Right cardiac atrium (tissue), 5 donors: ENCODE results near the gene SPATA33. TPM values are rescaled to one million over a fixed set of nuclear protein-coding genes. Genes with fewer than 3 reads are reported as not detected.

Experiments
- ATAC-seq, 2 donors: fragments of 200-7000 bp; cut with Tn5 transposase; one replicate each; pipeline versions ENCODE4 v1.8.0 to v1.9.1; 2020; ENCODE audit warnings: moderate library complexity in 2 of 2, mild to moderate bottlenecking in 1 of 2
- DNase-seq, 3 donors: peaks; one replicate each; pipeline ENCODE4 v3.0.0-alpha.2; 2020
- H3K27ac ChIP-seq: one replicate; pipeline ENCODE4 v1.5.1; 2013; ENCODE audit warnings: mild to moderate bottlenecking, low read length, control low read depth, moderate library complexity
- H3K27me3 ChIP-seq: one replicate; pipeline ENCODE4 v1.6.1; 2013; ENCODE audit not compliant: control insufficient read depth, insufficient read depth
- H3K4me1 ChIP-seq: one replicate; pipeline ENCODE4 v1.6.1; 2013; ENCODE audit warnings: low read length; ENCODE audit not compliant: control insufficient read depth, insufficient read depth
- H3K4me3 ChIP-seq: one replicate; pipeline ENCODE4 v1.5.1; 2013; ENCODE audit warnings: low read length, control low read depth
- H3K9me3 ChIP-seq: one replicate; pipeline ENCODE4 v1.6.1; 2013; ENCODE audit warnings: low read length; ENCODE audit not compliant: control insufficient read depth
- WGBS: extraction: QIAGEN DNeasy Blood & Tissue Kit; methylation state at CpG from one replicate; pipeline ENCODE4 v1.1.7; 2013; 5-methylcytosine and 5-hydroxymethylcytosine counted together
- intact Hi-C, 4 donors: fragments of 100-400 bp; cut with DNase I; formaldehyde crosslinking; loops; one replicate each; pipeline versions ENCODE4 v1.11.0 to v1.14.0; 2022 to 2023
- long read RNA-seq, 4 donors: library from polyadenylated mRNA; unstranded; transcript quantifications; one replicate each; pipeline ENCODE4 v2.0.0, GENCODE V29; 2020 to 2021
- polyA plus RNA-seq: library from polyadenylated mRNA; stranded (reverse); fragments of 200-250 nt; gene quantifications from one replicate; pipeline ENCODE4 v1.2.3, GENCODE V29; 2013
- total RNA-seq, 4 donors: library from RNA; stranded (reverse); fragmentation: NEBNext Ultra II Directional; extraction: Animal tissue kit (Norgen Biotek cat#: 25700); gene quantifications; one replicate each; pipeline ENCODE4 v1.2.1, GENCODE V29; 2021
- donor health status: healthy with polysubstance abuse.
- donor health status: DM: no; HTN: yes; CAD: no.
- donor health status: DM: no; HTN: no; CAD: no.
- donor health status: DM: no; HTN: yes; CAD: no; lungs with severe emphysema.
- donor health status: DM: yes; HTN: yes; CAD: no.

Gene SPATA33
- total RNA-seq, result 1 to 10 TPM; 1.4 to 5.3 (median 3.3) TPM
- polyA plus RNA-seq, result 2.4 TPM
- long read RNA-seq, donor 1, partial matches to known transcripts, result 0 of 4 reads
- long read RNA-seq, donor 1, other reads (novel, unspliced or antisense), result 0 of 4 reads
- long read RNA-seq, donor 2, partial matches to known transcripts, result 0 of 3 reads
- long read RNA-seq, donor 2, other reads (novel, unspliced or antisense), result 2 of 3 reads
- long read RNA-seq, donor 3, partial matches to known transcripts, result 0 of 3 reads
- long read RNA-seq, donor 3, other reads (novel, unspliced or antisense), result 1 of 3 reads
- long read RNA-seq, donor 4, result 0 reads

DNA sequence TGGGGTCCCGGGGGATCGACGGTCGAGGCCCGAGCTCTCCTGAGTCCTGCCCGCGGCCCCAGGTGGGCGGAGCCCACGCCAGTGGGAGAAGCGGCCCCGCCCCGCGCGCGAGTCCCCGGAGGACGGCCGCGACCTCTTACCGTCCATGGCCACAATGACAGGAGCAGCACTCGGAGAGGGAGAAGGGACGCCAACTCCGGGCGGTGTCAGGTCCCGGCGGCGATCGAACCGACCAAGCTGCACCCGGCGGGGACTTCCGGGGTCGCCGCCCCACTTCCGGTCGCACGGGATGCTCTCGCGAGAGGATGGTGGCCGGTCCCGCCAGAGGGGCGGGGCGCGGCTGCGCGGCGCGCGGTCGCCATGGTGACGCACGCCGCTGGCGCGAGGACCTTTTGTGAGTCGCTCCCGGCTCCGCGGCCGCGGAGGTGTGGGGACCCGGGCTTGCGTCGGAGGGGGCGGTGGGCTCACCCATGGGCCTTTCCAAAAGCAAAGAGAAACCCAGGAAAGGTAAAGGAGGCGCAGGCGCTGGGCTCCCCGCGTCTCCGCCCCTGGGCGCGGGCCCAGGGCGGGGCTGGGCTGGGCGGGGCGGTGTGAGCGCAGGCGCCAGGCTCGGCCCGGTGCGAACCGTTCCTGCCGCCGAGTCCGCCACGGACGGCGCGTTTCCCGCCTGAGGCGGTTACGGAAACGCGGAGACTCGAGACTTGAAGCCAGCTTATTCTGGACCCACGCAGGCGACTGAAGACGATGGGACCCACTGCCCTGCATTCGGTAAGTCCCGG is at the start of gene SPATA33, which contains the start of gene CHMP1A:
Gene SPATA33, plus strand, starts transcription at position 395 of the 779 bp plus-strand sequence. Its CDS starts 76 bp downstream, at position 471.
Gene CHMP1A, minus strand, starts transcription at position 267 of the 779 bp plus-strand sequence. Its CDS starts 120 bp downstream, at position 147.
- under 1% methylated on average over 99 of the region's 99 CpGs for WGBS
- DNase-seq (peak; percentile 92 to 97 (median 96)), ATAC-seq (peak; percentile 97)
- H3K27me3 ChIP-seq, result no peaks in the 10 kb centered on the region
- peaks cover 9% of the 10 kb centered on the region for H3K4me1 ChIP-seq
- H3K27ac ChIP-seq, result peak within 1 kb of the TSS; percentile 82
- H3K4me3 ChIP-seq, result peak within 1 kb of the TSS; percentile 90
- H3K9me3 ChIP-seq, result no peaks in the 10 kb centered on the region
- intact Hi-C loops, result no loop called here

DNA sequence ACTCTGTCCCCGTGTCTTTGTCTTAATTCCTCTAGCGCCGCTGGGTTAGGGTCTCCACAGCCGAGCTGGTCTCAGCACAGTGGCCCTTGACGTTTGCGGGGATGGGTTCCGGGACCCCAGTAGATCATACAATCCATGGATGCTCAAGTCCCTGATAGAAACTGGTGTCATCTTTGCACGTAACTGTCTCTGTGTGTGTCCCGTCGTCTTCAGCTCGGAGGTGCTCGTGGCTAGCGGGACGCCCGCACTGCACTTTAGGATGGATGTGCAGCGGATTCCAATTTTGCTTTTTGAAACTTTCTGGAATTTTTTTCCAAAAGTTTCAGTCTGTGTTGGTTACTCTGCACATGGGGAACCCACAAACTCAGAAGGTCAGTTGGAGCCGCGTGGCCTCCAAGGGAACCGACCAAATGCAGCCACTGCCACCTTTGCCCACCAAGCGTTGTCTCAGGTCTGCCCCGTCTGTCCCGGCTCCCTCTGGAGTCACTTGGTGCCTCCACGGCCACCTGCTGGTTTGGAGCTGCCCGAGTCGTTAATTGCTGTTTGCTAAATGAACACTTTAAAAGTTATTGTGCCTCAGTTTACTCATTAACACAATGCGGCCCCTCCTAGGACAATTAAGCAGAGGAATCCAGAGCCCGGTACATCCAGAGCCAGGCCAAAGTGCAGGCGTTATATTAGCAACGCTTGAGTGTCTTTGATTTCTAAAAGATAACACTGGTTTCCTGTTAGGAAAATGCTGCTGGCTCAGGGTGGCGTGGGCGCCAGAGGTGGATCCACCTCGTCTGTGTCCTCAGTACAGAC is 49.5 kb upstream of the SPATA33 start:
- ATAC-seq, result no peak
- H3K27me3 ChIP-seq, result no peaks in the 10 kb centered on the region

DNA sequence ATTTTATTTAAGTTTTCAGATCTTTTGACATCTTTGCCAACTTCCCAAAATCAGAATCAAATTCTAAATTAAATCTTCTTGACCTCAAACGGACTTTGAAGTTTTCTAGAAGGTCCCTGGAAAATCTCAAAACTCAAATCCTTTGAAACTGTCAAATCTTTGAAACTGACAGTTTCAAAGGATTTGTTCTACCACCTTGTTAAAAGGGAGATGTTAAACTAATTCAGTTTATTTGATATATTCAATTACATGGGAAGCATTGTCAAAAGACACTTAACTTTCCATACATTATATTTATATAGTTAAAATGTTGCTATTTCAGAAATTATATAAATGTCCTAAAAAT is 47.6 kb upstream of the SPATA33 start:
- intact Hi-C loops, result no loop called here
- no peaks in the 10 kb centered on the region for H3K27me3 ChIP-seq

More for the DNA sequence above, 49.5 kb upstream of the SPATA33 start:
- H3K4me3 ChIP-seq, result no peak overlapping the region
- no peaks in the 10 kb centered on the region for H3K9me3 ChIP-seq
- DNase-seq, result no peak
- no peaks in the 10 kb centered on the region for H3K4me1 ChIP-seq
- no peak overlapping the region for H3K27ac ChIP-seq
- 73% methylated on average over 32 of the region's 32 CpGs for WGBS
- intact Hi-C loops, result no loop called here

DNA sequence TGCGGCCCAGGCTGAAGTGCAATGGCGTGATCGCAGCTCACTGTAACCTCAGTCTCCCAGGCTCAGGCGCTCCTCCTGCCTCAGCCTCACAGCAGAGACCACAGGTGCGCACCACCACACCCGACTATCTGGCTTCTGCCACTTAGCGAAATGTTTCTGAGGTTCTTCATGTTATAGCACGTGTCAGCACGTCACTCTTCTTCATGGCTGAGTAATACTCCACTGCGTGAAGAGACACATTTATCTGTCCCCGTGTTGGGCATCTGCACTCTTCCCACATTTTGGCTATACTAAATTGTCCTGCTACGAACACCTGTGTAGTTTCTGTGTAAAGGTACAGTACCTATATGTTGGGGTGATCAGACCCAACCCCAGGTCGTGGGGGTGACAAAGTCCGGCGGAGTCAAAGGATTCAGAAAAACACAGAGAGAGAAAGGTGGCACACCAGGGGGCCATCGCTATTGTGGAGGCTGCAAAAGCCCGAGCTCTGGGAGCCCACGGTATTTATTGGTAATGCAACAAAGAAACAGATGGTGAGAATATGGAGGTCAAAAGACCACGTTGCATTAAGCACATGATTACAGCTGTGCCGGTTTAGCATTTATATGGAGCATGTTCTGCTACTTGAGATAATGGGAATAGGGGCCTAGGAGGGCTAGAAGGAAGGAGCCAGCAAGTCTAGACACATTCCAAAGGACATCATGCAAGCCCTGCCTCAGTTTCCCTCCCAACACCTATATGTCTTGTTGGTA is 45.0 kb upstream of the SPATA33 start:
- DNase-seq, result no peak
- no peaks in the 10 kb centered on the region for H3K9me3 ChIP-seq
- no peak for ATAC-seq
- no peak overlapping the region for H3K4me3 ChIP-seq
- WGBS, result 87% methylated on average over 20 of the region's 20 CpGs
- H3K27me3 ChIP-seq, result no peaks in the 10 kb centered on the region
- intact Hi-C loops, result no loop called here
- H3K4me1 ChIP-seq, result no peaks in the 10 kb centered on the region
- no peak overlapping the region for H3K27ac ChIP-seq

More for the DNA sequence above, 47.6 kb upstream of the SPATA33 start:
- Histone ChIP-seq H3K4me1 (no peaks in the 10 kb centered on the region), H3K27ac (no peak overlapping the region), H3K9me3 (no peaks in the 10 kb centered on the region), H3K4me3 (no peak overlapping the region)
- 68% methylated on average over 1 of the region's 1 CpG for WGBS
- DNase-seq (no peak), ATAC-seq (no peak)

DNA sequence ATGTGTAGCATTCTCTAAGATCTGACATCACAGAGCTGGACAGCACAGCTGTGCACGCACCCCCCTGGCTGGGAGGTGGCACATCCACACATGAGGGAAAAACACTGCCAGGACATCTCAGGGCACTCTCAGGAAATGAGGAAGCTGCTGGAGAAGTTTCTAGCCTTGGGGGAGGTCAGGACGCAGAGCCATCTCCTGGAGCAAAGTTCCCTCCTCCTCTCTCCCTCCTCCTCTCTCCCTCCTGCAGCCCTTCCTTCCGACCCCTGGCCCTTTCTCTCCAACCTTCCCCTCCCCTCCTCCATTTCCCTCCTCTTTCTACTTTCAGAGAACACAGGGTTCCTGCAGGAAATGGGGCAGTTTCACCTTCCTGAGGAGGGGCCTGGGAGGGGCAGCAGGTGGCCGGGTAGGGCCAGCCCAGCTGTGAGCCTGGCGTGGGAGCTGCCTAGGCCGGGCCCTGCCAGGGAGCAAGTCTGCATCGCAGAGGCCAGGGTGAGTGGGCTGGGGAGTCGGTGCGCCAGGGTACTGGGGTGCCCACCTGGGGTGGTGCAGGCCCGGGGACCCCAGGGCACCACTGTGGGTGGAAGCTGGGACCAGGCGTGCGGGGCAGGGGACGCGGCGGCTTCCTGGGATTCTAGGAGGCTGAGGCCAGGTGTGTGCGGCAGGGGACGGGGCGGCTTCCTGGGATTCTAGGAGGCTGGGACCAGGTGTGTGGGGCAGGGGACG is 44.2 kb upstream of the SPATA33 start, which contains the start of gene DPEP1:
Gene DPEP1, plus strand, starts transcription at position 412 of the 723 bp plus-strand sequence. CDS start 16,769 bp downstream, outside the sequence.
- Histone ChIP-seq H3K4me3 (no peak within 1 kb of the TSS), H3K4me1 (no peaks in the 10 kb centered on the region), H3K27me3 (no peaks in the 10 kb centered on the region), H3K27ac (no peak within 1 kb of the TSS), H3K9me3 (no peaks in the 10 kb centered on the region)
- DNase-seq (no peak), ATAC-seq (peak in 1 of 2 donors; percentile 31)
- WGBS, result 63% methylated on average over 19 of the region's 19 CpGs
- intact Hi-C loops, result no loop called here

DNA sequence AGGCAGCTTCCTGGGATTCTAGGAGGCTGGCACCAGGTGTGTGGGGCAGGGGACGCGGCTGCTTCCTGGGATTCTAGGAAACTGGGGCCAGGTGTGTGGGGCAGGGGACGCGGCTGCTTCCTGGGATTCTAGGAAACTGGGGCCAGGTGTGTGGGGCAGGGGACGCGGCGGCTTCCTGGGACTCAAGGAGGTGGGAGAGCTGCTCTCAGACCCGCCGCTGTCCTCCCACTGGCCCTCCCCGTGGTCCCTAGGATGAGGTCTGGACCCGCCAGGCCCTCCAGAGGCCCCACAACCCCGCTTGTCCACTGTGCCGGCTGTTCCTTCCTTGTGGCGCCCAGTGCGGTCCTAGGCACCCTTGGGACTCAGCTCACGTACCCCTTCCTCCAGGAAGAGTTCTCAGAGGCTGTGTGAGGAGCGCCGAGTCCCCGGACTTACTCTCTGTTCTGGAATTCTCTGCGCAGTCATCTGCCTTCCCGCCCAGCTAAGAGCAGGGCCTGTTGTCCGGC is 43.6 kb upstream of the SPATA33 start:
- no peak for ATAC-seq
- no peaks in the 10 kb centered on the region for H3K27me3 ChIP-seq
- H3K9me3 ChIP-seq, result no peaks in the 10 kb centered on the region
- intact Hi-C loops, result no loop called here
- no peak for DNase-seq
- 85% methylated on average over 22 of the region's 22 CpGs for WGBS
- no peak overlapping the region for H3K27ac ChIP-seq
- H3K4me3 ChIP-seq, result no peak overlapping the region
- no peaks in the 10 kb centered on the region for H3K4me1 ChIP-seq

DNA sequence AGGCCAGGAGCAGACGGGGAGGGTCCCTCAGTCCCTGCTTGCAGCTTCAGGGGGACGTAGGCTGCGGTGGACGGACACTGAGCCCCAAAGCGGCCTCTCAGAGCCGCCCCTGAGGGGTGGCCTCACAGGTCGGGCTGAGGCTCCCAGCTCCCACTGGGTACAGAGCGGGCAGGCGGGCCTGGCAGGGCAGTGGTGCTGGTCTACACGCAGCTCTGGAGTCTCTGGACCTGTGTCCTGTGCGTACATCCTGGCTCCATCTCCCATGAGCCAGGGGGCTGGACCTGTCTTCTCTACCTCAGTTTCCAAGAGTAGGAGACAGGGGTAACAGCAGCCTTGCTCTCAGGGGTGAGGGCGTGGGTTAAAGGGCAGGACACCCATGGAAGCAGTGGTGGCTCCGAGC is 42.5 kb upstream of the SPATA33 start:
- Histone ChIP-seq H3K27me3 (no peaks in the 10 kb centered on the region), H3K27ac (no peak overlapping the region), H3K4me3 (no peak overlapping the region), H3K4me1 (no peaks in the 10 kb centered on the region), H3K9me3 (no peaks in the 10 kb centered on the region)
- intact Hi-C loops, result no loop called here
- DNase-seq (no peak), ATAC-seq (no peak)
- 80% methylated on average over 13 of the region's 13 CpGs for WGBS

DNA sequence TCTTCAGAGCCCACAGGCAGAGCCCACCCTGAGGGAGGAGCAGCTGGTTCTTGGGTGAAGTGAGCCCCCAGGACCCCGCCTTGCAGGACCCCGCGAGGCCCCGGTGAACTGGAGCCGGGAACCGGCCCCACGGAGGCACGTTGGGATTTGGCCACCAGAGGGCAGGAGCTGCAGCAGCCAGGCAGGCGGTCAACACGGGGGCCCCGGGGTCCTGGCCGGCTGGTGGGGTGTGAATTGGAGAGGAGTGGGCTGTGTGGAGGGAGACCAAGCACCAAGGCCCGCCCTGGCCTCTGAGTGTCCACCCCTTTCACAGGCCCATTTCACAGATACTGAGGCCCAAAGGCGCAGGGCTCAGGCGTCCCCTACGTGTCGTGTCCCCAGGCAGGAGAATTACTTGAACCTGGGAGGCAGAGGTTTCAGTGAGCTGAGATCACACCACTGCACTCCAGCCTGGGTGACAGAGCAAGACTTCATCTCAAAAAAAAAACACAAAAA is 42.0 kb upstream of the SPATA33 start:
- DNase-seq (no peak), ATAC-seq (no peak)
- 24% methylated on average over 17 of the region's 17 CpGs for WGBS
- Histone ChIP-seq H3K4me1 (no peaks in the 10 kb centered on the region), H3K27ac (no peak overlapping the region), H3K27me3 (no peaks in the 10 kb centered on the region), H3K9me3 (no peaks in the 10 kb centered on the region), H3K4me3 (no peak overlapping the region)
- intact Hi-C loops, result no loop called here

DNA sequence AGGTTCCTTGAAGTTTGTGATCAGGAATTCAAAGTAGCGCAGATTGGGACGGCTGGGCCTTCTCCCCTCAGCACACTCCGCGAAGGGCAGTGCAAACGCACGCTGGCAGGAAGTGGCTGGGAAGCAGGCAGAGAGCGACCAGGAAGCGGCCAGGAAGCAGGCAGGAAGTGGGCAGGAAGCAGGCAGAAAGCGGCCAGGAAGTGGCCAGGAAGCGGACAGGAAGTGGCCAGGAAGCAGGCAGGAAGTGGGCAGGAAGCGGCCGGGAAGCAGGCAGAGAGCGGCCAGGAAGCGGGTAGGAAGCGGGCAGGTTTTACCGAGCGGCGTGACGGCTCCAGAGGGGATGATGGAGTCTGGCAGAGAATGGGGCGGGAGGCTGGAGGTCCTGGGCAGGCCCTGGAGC is 41.0 kb upstream of the SPATA33 start:
- 64% methylated on average over 20 of the region's 20 CpGs for WGBS
- H3K9me3 ChIP-seq, result no peaks in the 10 kb centered on the region
- DNase-seq (no peak), ATAC-seq (no peak)
- H3K4me1 ChIP-seq, result no peaks in the 10 kb centered on the region
- intact Hi-C loops, result no loop called here
- no peak overlapping the region for H3K4me3 ChIP-seq
- H3K27ac ChIP-seq, result no peak overlapping the region
- no peaks in the 10 kb centered on the region for H3K27me3 ChIP-seq
